ENCODE data around the gene XIRP2. TPM values are rescaled to one million over a fixed set of nuclear protein-coding genes. Genes with fewer than 3 reads are reported as not detected.

The XIRP2 gene
- total RNA-seq, 4 donors from 2014 or later: 0.13 TPM; not detected in 3

DNA sequence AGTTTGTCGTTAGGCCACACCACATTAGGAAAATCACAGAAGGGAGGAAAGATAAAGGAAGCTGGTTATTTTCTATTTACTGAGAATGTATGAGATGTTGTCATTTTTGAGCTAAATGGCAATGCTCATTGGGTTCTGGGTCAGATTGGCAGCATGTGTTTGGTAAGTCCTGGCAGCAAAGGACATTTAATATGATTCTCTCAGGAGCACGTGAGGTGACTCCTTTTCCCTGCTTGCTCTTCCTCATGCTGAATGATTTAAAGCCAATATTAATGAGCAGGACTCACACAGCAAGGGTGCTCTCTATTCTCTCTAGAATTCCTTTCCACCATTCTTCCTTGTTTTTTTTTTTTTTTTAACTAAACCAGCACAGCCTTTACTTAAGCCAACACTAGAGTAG, 298.2 kb downstream of the XIRP2 start:
- 87 to 92% methylated on average over 2 of the region's 2 CpGs for WGBS, 2 donors
- no peak for TF ChIP-seq POLR2A (IDR thresholded peaks at IDR 0.05)
- TF ChIP-seq, protein P1, sequence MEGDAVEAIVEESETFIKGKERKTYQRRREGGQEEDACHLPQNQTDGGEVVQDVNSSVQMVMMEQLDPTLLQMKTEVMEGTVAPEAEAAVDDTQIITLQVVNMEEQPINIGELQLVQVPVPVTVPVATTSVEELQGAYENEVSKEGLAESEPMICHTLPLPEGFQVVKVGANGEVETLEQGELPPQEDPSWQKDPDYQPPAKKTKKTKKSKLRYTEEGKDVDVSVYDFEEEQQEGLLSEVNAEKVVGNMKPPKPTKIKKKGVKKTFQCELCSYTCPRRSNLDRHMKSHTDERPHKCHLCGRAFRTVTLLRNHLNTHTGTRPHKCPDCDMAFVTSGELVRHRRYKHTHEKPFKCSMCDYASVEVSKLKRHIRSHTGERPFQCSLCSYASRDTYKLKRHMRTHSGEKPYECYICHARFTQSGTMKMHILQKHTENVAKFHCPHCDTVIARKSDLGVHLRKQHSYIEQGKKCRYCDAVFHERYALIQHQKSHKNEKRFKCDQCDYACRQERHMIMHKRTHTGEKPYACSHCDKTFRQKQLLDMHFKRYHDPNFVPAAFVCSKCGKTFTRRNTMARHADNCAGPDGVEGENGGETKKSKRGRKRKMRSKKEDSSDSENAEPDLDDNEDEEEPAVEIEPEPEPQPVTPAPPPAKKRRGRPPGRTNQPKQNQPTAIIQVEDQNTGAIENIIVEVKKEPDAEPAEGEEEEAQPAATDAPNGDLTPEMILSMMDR (IDR thresholded peaks at IDR 0.05): no peak
- H3K4me3 ChIP-seq (replicated peaks in 1 of 3): no peak overlapping the region
- intact Hi-C loops (cut with DNase I): no loop called here
- no peaks in the 10 kb centered on the region for H3K27me3 ChIP-seq
- H3K9me3 ChIP-seq: no peaks in the 10 kb centered on the region
- no peak for DNase-seq
- no peak overlapping the region for H3K27ac ChIP-seq
- no peaks in the 10 kb centered on the region for H3K36me3 ChIP-seq
- H3K4me1 ChIP-seq: no peaks in the 10 kb centered on the region

DNA sequence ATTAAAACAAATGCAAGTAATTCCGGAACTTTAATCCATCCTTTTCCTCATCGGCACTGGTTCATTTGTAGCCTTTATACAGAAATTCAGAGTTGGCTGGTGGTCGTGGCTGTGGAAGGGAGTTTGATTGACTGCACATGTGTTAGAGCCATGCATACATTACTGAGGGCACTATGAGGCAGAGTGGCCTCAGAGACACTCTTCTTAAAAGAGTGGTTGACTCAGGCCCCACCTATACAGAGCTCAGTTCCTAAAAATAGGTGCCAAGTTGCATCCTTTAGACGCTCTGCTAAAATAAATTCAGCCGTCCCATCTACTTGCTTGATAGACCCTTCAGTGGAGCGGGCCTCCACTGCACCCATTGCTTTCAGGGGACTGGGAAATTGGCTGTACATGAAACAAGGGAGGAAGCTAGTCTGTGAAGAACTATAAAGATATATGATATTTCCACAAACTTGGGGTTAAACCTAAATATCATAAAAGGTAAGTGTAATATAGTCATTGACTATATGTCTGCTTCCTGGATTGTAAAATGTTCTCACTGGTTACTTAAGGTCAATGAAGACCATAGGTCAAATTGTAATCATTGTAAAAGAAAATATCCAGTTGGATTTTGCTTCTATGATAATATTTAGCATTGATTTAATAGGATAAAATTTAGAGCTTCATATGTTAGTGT, 298.9 kb downstream of the XIRP2 start:
- Histone ChIP-seq H3K27me3 (no peaks in the 10 kb centered on the region), H3K27ac (no peak overlapping the region), H3K9me3 (no peaks in the 10 kb centered on the region), H3K36me3 (no peaks in the 10 kb centered on the region), H3K4me3 (replicated peaks in 1 of 3) (no peak overlapping the region), H3K4me1 (no peaks in the 10 kb centered on the region)
- TF ChIP-seq, protein P1 (IDR thresholded peaks at IDR 0.05): no peak
- no peak for TF ChIP-seq POLR2A (IDR thresholded peaks at IDR 0.05)
- no peak for DNase-seq
- WGBS, 2 donors: 86 to 87% methylated on average over 6 of the region's 6 CpGs
- intact Hi-C loops (cut with DNase I): no loop called here

DNA sequence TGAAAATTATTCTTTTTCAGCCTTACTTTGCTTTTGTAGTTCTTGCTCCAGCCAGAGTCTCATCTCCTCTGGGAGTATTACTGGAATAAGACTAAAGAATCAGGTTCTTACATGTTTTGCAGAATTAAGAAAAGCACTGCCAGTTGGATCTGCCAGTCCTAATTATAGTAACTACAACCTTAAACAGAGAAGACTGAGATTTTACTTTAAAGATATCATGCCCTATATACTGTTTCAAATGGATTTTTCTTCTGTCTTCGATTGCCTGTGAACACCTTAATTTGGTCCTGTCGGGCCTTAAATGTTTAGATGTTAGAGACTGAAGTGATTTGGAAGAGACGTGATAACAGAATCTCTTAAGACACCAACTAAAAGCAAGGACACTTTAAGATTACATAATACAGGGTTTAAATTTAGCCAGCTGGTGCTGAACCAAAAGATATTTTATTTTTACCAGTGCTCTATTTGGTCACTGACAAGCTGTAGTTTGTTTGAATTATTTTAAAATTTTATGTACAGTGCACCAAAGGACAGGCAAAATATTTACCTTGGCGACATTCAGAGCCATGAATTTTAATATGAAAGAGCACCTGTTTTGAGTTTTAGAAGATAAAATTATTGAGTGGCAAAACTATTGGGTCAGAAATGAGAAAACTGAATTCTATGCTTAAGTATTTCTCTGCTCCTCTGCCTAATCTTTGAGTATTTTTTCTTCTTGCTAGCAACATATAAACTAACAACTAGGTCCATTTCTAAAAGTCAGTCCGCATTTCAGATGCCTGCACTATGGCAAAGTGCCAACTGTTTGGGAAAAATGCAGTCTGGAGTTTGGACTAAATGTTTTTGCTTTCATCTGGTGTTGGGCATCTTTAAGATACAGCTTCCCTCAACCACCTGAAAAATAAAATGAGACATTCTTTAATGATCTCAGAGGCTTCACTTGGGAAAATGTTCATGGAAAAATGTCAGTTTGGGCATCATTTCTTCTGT, 300.0 kb downstream of the XIRP2 start:
- no peaks in the 10 kb centered on the region for H3K9me3 ChIP-seq
- WGBS, 2 donors: 67 to 72% methylated on average over 5 of the region's 5 CpGs
- no peaks in the 10 kb centered on the region for H3K4me1 ChIP-seq
- intact Hi-C loops (cut with DNase I): no loop called here
- TF ChIP-seq, protein P1 (IDR thresholded peaks at IDR 0.05): no peak
- TF ChIP-seq POLR2A (IDR thresholded peaks at IDR 0.05): no peak
- no peak overlapping the region for H3K27ac ChIP-seq
- no peaks in the 10 kb centered on the region for H3K36me3 ChIP-seq
- H3K4me3 ChIP-seq (replicated peaks in 1 of 3): no peak overlapping the region
- H3K27me3 ChIP-seq: no peaks in the 10 kb centered on the region
- no peak for DNase-seq

DNA sequence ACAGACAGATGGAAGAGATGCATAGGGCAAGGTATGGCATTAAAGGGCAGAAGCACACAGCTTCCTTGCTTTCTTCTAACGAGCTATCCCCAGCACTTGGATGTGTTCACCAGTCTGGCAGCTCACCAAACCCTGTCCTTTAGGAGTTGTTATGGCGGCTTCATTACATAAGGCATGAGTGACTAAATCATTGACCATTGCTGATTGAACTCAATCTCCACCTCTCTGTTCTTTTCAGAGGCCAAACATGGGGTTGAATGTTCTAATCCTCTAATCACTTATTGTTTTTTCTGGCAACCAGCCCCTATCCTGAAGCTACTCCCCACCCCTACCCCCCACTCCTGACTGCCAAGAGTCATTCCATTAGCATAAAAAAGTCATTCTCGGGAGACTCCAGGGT, 301.8 kb downstream of the XIRP2 start:
- TF ChIP-seq, protein P1 (IDR thresholded peaks at IDR 0.05): no peak
- no peak for TF ChIP-seq POLR2A (IDR thresholded peaks at IDR 0.05)
- Histone ChIP-seq H3K36me3 (no peaks in the 10 kb centered on the region), H3K9me3 (no peaks in the 10 kb centered on the region), H3K4me3 (replicated peaks in 1 of 3) (no peak overlapping the region), H3K4me1 (no peaks in the 10 kb centered on the region), H3K27me3 (no peaks in the 10 kb centered on the region), H3K27ac (no peak overlapping the region)
- DNase-seq: peak in 1 of 2 donors; percentile 2
- intact Hi-C loops (cut with DNase I): no loop called here
- WGBS, 2 donors: 55 to 56% methylated on average over 3 of the region's 3 CpGs

DNA sequence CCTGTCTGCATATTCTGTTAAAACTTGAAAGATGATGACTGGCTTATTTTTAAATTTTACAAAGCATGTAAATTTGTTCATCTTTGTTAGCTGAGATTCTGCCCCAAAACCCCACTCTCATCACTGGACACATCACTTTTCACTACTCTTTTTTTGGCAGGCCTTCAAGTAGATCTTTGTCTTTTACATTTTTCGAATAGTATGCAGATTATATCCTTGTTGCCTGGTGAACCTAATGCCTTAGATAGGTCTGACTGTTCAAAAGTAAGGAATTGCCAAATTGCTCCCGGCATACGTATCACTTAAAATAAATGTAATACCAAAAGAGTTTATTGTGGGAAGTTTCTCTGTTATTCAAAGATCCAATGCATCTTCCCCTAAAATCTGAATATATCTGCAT, 303.3 kb downstream of the XIRP2 start:
- Histone ChIP-seq H3K27ac (no peak overlapping the region), H3K9me3 (no peaks in the 10 kb centered on the region), H3K4me3 (replicated peaks in 1 of 3) (no peak overlapping the region), H3K4me1 (peaks cover 0 to 2% of the 10 kb centered on the region in 2 donors), H3K36me3 (no peaks in the 10 kb centered on the region), H3K27me3 (no peaks in the 10 kb centered on the region)
- TF ChIP-seq, protein P1 (IDR thresholded peaks at IDR 0.05): no peak
- TF ChIP-seq POLR2A (IDR thresholded peaks at IDR 0.05): no peak
- no peak for DNase-seq
- intact Hi-C loops (cut with DNase I): no loop called here
- 87 to 95% methylated on average over 3 of the region's 3 CpGs for WGBS, 2 donors
